ENCODE data around the gene FUNDC2.
"Not testable (repeated sequence)": the region's sequence is repeated elsewhere in the genome, so short reads cannot be mapped to it uniquely, and the experiment has no call there.

The FUNDC2 gene, protein sequence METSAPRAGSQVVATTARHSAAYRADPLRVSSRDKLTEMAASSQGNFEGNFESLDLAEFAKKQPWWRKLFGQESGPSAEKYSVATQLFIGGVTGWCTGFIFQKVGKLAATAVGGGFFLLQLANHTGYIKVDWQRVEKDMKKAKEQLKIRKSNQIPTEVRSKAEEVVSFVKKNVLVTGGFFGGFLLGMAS

DNA sequence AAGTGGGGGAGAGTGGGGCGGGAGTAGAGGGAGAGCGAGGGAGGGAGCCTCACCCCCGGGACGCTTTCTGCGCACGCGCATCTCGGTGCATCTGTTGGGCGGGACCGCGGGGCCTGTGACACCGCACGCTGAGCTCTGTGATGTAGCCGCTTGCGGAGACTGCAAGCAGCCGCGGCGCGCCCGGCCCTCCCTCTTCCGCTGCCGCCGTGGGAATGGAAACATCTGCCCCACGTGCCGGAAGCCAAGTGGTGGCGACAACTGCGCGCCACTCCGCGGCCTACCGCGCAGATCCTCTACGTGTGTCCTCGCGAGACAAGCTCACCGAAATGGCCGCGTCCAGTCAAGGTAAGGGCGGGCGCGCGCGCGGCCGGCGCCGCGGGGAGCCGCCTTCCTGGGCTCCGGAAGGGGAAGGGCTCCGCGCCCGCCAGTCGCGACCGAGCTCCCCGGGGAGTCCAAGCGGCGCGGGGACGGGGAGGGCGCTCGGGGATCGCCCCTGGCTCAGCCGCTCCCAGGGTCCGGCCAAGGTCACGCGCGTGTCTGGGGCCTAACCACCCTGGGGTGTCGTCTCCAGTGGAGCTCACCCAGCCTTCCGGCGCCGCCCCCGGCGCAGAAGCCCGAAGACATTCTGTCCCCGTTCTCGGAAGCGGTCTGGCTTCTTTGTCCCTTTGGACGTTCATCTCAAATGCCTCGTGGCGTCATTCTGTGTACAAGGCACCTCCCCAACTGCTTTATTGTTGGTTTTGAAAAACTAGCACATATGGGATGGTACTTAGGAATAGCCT lies at the start of gene FUNDC2:
Gene FUNDC2 (plus strand): TSS at position 118 of the 782 bp plus-strand sequence. CDS start 95 bp downstream, at position 213.
- peak; percentile 75 for DNase-seq

DNA sequence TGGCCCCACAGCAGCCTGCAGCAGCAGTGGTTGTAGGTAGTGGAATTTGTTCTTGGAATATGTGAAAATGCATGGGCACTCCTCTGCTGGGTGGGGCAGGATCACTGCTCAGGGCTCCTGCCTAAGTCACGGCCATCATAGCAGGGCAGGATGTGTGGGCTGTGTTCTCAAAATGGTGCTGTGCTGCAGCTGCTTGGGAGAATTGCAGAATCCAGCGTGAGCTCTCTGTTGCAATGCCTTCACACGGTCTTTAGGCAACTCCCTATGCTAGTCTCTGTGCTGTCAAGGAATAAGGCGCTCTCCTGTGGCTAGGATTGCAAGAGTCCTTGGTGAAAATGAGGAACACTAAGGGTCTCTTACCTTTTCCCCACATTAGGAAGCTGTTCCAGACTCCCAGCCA lies 47.0 kb upstream of the FUNDC2 start:
- DNase-seq = no peak

DNA sequence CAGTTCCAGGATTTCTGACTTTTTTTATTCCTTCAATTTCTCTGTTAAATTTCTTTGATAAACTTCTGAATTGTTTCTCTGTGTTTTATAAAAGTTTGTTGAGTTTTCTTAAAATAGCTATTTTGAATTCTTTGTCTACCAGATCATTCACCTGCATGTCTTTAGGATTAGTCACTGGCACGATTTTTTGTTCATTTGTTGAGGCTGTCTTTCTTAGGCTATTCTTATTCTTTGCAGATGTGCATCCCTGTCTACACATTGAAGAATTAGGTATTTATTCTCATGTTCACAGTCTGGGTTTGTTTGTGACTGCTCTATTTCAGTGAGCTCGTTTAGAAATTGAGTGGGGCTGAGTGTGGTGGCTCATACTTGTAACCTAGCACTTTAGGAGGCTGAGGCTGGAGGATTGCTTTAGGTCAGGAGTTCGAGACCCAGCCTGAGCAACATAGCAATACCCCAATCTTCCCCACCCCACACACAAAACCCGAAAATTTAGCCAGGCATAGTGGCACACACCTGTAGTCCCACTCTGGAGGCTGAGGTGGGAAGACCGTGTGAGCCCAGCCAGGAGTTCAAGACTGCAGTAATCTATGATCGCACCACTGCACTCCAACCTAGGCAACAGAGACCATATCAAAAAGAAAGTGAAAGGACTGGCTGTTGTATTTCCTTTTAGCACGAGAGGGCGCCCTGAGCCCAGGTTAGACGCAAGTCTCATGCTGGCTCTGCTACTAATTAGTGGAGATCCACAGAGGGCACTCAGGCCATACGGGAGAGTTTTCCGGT lies 46.1 kb upstream of the FUNDC2 start:
- peak; percentile 56 for DNase-seq

DNA sequence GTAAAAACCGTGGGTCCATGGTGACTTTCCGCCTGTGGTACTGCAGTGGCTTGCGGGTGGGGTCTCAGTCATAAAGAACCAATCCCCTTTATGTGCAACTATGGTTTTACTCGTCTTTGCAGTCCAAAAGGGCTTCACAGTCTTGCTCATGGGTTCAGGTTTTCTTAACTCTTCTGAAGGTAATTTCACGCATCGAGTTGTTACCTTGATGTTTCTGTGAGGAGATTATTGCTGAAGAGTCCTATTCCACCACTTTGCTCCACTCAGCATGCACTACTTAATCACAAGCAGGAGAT lies 45.6 kb upstream of the FUNDC2 start:
- no peak for DNase-seq

DNA sequence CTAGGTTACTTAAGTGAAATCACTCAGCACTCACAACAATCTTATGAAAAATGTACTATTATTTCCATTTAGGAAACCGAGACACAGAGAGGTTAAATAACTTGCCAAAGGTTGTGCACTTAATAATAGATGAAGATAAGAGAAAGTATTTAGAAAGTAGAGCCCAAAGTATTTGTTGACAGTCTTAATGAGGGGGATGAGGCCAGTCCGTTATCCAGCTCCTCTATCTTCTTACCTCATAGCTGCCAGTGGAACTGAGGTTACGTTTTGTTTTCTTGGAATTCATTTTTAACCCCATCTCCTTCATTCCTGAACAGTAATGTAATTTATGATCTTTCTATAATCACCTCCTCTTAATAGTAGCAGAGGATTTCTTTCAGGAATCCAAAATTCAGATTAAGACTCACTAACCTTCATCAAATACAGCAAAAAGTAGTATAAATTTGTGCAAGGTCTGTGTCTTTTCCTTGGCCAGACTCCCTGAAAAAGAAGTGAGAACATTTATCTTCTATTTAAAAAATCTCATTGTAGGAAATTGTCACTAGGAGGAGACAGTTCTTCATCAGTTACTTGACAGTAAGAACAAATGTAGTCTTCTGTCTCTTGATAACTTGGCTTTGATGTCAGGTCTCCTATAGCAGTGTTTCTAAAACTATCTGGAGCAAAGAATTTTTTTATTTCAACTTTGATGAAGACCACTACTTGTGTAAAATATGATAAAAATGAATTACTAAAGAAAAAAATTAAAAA lies 39.6 kb upstream of the FUNDC2 start:
- DNase-seq = no peak

DNA sequence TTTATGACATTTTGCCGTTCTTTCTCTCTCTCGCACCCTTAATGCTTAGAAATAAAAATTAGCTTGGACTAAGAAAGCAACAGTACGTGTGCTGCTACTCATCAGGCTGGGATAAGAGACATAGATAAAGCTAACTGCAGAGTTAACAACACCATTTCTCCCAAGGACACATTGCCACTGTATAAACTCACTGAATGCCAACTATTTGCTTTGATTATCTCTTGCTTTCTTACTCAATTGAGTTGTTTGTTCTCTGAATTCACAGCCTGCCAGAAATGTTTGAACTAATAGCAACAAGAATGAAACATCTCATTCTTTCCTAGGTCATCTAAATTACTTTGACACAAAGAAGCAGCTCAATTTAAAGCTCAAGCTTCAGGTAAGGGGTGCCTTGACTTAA lies 38.7 kb upstream of the FUNDC2 start:
- no peak for DNase-seq

DNA sequence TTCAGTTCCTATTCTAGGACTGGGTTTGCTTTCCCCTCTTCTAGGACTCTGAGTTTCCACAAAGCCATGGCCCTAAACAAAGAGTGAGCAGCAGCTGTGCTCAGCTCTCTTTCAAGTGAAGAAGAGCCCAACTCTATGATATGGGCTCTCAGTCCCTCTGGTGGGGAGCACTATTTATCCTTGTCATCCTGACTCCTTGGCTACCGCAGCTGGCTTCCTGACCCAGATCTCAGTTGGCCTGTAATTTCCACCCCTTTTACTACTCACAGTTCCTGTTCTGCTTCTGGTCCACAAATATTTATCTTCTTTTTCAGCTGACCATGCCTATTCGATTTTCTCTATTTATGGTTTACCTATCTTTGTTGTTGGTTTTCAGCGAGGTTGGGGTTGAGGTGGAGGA lies 37.9 kb upstream of the FUNDC2 start:
- DNase-seq = no peak

DNA sequence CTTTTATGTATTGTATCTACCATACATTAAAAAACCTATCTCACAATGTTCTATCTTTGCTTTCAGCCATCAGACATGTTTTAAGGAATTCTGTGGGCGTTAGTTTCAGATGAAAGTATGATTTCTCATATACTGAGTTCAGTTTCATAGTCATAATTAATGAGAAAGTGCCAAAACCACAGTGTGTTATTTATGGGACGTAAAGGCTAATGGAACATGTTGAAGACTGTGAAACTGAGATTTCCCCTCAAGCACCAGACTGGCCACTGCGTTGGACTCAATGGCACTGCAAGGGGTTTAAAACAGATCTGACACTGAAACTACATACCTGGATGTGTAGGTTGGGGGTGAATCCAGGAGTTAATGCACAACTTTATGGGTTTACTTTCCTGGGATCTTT lies 36.1 kb upstream of the FUNDC2 start:
- no peak for DNase-seq

DNA sequence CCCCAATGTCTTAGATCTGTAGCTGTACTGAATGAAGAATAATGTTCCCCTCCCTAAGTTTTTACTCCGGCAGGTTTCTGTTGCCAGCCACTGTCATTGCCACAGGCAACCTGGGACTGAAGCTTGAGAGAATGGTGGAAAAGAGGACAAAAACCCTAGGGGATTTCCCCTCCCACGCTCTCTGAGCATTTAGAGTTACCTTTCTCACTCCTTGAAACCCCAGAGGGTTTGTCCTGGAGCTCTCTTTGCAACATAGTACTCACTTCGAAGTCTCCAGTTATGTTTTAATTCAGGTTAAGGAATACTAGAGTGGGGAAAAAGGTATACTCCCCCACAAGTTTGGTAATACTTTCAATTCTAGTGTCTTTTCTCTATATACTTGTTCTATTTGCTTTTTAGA lies 35.6 kb upstream of the FUNDC2 start:
- no peak for DNase-seq

DNA sequence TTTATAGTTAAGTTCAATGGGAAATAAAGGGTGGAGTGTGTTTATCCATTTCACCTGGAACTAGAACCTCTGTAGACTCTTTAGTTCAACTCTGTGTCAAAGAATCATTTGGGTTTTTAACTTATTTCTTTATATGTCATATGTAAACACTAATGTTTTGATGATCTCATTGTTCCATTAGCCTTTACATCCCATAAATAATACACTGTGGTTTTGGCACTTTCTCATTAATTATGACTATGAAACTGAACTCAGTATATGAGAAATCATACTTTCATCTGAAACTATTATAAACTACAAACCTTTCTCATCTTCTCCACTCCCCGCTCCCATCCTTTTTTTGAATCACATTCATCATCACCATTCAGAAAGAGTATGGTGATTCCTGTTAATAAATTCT lies 35.2 kb upstream of the FUNDC2 start:
- no peak for DNase-seq

DNA sequence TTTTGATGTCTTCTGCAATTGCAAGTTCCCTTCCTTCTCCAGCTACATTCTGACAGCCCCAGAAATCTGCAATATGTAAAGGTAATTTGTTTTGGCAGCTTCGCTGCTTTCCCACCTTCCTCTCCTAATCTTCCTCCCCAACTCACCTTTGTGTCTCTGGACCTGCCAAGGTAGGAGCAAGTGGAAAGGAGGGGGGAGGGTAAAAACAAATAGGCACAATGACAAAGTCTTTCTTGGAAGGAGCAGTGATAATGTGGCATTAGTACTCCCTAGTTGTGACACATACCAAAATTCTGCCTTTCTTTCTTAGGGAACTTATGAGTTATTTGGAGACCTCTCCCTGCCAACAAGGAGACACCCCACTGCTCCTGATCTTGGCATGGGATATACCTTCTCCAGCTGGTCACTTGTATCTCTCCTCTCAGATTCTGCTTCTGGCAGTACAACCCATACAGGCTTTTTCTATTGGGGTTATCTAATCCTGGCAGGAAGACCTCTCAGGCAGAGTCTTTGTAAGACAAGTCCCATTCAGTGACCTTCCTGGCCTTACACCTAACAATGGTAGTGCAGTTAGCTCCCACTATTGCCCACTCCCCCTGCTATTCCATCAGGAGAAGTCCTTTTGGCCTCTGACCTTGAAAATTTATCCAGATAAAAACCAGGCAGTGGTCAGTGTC lies 28.3 kb upstream of the FUNDC2 start:
- no peak for DNase-seq

DNA sequence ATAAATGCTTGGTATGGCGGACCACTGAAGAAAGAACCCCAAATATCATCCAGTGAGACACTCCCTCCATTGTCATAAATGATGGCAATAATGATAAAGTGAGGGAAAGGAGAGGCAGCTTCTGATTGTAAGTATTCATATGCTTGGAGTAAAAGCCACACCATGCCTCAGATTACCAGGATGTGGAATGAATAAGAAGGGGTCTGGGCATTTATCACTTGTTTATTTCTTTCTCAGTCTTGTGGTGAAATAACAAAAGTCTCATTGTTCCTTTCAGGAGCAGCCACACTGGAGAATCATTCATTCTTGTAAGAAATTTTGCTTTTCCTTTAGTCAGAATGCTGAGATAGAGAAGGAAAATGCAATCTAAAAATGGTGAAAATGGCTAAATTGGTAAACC lies 25.8 kb upstream of the FUNDC2 start:
- no peak for DNase-seq

DNA sequence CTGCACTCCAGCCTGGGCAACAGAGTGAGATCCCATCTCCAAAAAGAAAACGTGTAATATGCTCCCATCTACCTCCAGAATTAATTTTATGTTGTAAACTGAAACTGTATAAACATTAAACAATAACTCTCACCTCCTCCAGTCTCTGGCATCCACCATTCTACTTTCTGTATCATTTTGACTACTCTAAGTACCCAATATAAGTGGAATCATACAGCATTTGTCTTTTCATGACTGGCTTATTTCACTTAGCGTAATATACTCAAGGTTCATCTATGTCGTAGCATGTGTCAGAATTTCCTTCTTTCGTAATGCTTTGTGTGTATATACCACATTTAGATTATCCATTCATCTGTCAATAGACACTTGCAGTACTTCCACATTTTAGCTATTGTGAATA lies 24.8 kb upstream of the FUNDC2 start:
- DNase-seq = no peak

DNA sequence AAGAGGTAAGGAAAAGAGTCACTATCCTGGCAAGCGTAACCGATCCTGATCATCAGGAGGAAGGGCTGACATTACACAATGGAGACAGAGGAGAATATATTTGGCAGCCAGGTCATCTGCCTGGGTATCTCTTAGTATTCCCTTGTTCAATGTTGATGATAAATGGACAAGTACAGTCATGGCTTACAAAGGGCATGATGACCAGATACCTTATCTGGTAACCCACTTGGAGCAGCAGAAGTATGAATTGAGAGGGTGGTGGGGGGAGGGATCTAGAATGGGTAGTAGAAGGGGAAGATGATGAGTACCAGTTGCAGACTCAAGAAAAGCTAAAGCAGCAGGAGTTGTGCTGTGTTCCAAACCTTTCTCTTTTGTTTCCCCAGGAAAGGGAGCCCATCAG lies 21.5 kb upstream of the FUNDC2 start:
- DNase-seq = no peak

DNA sequence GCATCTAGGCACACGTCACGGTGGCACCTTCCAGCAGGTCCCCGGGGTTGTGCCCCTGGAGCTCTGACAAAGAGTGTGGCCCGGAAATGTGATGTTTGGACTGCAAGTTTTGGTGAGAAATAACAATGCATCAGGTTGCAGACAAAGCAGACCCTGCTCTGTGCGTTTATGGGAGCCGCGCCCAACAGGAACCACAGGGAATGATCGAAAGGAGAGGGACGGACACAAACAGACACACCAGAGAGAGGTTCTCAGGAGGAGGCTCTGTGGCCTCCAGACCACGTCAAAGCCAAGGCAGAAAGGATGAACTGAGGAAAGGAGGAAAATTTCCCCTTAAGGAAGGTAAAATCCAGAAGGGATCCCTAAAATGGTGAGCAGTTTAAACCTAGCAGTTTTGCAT lies 20.3 kb upstream of the FUNDC2 start:
- not testable (repeated sequence) for DNase-seq

DNA sequence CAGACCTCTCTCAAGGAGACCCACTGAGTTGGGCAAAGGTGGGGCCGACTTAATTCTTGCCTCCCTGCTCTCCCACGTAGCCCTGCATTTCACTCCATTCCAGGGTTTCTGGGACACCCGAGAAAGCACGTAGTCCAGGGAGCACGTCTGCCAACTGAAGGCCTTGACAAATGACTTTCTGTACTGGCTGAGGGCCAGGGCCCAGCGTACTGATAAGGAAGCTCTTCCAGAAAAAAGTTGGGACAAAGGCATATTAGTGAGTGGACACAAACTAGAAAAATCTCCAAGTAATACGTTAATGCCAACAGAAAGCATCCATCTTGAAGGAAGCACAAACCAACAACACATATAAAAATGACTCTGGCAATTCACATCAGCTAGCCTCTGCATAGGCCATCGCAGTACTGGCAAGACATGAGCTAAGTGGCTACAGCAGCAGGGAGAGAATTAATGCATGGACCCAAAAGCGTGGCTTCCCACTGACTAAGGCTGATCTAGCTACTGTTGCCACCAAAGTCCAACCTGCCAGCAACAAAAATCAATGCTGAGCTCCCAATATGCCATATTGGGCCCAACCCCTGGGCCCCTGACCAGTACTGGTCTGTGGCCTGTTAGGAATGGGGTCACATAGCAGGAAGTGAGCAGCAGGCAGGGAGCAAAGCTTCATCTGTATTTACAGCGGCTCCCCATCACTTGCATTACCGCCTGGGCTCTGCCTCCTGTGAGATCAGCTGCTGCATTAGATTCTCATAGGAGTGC lies 19.6 kb upstream of the FUNDC2 start:
- DNase-seq = not testable (repeated sequence)

DNA sequence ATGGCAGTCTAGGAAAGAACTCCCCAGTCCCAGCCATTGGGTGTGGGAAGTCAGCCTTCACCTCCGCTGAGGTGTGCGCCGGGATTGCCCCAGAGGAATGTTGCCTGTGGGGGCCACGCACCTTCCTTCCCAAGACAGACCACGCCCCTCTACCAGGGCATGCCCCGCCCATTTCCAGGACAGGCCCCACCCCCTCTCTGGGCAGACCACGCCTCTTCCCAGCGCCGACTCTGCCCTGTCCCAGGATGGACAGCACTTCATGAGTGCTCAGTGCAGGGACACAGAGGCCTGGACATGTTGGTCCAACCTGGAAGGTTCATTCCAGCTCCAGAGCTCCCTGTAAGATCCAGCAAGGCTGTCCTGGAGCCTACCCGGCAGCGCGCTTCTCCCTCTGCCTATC lies 18.1 kb upstream of the FUNDC2 start:
- not testable (repeated sequence) for DNase-seq

DNA sequence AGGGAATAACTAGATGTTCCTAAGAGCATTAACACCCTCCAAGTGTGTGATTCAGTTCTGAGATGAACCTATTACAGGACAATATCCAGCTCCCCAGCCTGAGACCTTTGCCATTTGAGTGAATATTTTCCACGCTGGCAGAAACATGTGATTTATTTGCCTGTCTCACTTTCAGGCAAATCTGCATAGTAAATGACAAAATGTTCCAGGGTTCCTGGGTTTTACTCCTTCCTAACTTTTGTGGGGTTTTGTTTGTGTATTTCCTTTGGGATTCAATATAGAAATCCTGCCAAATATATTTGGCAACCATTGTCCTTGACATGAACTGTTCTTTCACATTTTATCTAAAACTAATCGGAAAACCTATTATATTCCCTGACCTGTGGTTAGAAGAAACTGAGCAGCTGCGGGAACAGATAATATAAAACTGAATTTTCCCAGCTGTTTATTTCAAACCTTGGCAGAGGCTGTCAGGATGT lies 16.6 kb upstream of the FUNDC2 start:
- no peak for DNase-seq

DNA sequence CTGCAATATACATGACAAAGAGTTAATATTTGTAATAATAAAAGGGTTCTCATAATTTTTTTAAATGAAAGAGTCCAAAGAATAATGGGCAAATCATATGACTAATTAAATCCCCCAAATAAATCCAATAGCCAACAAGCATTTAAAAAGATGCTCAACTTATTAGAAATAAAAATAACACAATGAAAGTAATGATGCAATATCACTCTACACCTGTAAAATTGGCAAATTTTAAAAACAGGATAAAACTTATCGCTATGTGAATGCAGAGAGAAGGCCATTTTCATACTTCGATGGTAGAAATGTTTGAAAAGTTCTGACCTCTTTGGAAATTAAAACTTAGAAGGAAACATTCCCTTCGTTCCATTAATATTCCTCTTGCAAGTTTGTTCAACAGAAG lies 6.1 kb upstream of the FUNDC2 start:
- no peak for DNase-seq

DNA sequence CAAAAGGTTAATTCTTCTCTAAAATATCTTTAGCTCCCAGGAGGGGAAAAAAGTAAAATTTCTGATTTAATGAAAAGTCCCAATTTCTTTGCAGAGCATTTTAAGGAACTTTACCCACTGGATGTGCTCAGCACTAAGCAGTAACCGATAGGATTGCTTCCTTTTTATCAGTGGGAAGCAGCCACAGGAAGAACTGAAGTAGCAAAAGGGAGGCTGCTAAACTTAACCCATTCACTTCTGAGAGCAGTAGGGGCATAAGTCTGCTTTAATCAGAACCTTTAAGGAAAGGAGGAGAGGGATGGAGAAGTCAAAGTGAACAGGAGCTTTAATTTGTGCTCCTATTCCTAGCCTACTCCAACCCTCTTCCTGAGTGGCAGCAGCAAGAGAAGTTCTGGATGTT lies 4.1 kb upstream of the FUNDC2 start, which contains the start of gene F8:
Gene F8 (minus strand): TSS at position 139 of the 400 bp plus-strand sequence. CDS start 171 bp downstream, outside the sequence.
- no peak for DNase-seq

DNA sequence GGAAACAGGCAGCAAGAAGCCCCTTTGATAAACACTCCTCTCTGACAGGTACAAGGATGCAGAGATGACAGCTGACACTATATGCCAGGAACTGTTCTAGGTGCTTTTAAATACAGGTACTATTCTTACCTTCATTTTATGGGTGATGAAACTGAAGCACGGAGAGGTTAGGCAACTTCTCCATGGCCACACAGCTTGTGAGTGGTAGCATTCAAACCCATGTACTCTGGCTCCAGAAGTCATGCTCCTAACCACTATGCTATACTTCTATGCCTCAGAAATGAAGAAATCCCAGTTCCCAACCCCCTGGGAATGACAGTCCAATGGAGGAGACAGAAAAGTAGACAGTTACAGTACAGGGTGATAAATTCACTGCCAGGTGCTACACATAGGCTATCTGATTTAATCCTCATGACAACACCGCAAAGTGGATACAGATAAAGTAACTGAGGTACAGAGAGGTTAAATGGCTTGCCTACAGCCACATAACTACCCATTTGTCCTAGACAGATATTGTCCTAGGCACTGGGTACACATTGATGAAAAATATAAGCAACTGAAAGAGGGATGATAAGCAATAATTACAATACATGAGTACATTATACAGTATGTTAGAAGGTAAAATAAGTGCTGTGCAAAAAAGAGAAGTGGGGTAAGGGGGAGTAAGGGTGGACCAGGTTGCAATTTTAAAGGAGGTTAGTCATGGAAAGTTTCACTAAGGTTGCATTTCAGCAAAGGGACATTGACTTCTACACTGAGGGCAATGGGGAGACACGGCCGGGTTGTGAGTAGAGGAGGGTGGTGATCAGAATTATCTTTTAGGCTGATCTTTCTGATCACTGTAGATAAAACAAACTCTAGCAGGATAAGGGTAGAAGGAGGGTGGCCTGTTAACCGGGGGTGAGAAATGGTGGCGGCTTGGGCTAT lies 2.5 kb upstream of the FUNDC2 start:
- DNase-seq = no peak

Data from NCI-H2029 treated with DMSO at 0.1 percent for 48 hours (cell line).